ENCODE data around the gene DHX9. TPM values are rescaled to one million over a fixed set of nuclear protein-coding genes. Genes with fewer than 3 reads are reported as not detected.

DHX9 gene
- total and polyA plus RNA-seq, 2 experiments from 2014 or later, result 151 to 262 TPM

DNA sequence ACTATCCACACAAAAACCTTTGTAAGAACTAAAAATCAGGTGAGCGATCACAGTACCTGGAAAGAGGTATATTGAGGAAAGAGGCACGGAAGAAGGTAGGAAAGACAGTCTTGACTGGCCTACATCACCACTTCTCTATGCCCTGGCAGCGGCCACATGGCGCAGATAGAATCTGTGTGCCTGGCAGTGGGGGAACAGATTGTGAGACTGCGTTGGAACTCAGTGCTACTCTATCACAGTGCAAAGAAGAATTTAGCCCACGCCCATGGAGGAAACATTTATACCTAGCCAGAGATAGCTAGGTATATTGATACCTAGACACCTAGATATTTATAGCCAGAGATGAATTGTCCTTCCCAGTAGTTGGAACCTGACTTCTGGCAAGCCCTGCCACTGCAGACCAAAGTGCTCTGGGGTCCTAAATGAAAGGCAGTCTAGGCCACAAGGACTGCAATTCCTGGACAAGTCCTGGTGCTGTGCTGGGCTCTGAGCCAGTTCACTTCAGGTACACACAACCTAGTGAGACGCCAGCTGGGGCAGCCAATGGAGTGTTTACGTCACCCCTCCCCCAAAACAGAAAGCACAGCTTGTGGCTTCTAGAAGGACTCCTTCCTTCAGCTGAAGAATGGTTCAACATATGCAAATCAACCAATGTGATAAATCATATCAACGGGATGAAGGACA lies 51.9 kb downstream of the DHX9 start (continued):
- TF ChIP-seq JUNB (IDR thresholded peaks at IDR 0.05; ENCODE audit: unreplicated experiment) (no peak), POLR2AphosphoS5 (IDR thresholded peaks at IDR 0.05; ENCODE audit: low read depth) (no peak), REST (IDR thresholded peaks at IDR 0.05; ENCODE audit: unreplicated experiment) (no peak), CREB1 (CRISPR knock-in tag; IDR thresholded peaks at IDR 0.05; ENCODE audit: low read depth) (no peak), STAT1 (IDR thresholded peaks at IDR 0.05; ENCODE audit: unreplicated experiment) (no peak), NANOG (IDR thresholded peaks at IDR 0.05; ENCODE audit: borderline replicate concordance) (no peak), ZNF331 (CRISPR knock-in tag; IDR thresholded peaks at IDR 0.05; ENCODE audit: low read depth) (no peak), EZH2phosphoT487 (IDR thresholded peaks at IDR 0.05; ENCODE audit: unreplicated experiment) (no peak)
- TF ChIP-seq, protein P1, sequence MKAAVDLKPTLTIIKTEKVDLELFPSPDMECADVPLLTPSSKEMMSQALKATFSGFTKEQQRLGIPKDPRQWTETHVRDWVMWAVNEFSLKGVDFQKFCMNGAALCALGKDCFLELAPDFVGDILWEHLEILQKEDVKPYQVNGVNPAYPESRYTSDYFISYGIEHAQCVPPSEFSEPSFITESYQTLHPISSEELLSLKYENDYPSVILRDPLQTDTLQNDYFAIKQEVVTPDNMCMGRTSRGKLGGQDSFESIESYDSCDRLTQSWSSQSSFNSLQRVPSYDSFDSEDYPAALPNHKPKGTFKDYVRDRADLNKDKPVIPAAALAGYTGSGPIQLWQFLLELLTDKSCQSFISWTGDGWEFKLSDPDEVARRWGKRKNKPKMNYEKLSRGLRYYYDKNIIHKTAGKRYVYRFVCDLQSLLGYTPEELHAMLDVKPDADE (IDR thresholded peaks at IDR 0.05), result no peak
- TF ChIP-seq, protein P2, sequence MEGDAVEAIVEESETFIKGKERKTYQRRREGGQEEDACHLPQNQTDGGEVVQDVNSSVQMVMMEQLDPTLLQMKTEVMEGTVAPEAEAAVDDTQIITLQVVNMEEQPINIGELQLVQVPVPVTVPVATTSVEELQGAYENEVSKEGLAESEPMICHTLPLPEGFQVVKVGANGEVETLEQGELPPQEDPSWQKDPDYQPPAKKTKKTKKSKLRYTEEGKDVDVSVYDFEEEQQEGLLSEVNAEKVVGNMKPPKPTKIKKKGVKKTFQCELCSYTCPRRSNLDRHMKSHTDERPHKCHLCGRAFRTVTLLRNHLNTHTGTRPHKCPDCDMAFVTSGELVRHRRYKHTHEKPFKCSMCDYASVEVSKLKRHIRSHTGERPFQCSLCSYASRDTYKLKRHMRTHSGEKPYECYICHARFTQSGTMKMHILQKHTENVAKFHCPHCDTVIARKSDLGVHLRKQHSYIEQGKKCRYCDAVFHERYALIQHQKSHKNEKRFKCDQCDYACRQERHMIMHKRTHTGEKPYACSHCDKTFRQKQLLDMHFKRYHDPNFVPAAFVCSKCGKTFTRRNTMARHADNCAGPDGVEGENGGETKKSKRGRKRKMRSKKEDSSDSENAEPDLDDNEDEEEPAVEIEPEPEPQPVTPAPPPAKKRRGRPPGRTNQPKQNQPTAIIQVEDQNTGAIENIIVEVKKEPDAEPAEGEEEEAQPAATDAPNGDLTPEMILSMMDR (conservative IDR thresholded peaks at IDR 0.05; ENCODE audit: low read depth in 2 of 2), result no peak

GRCh38 chr1:182897696-182898095 lies 58.5 kb downstream of the DHX9 start:
- Histone ChIP-seq H3K36me3 (ENCODE audit: insufficient read depth) (no peaks in the 10 kb centered on the region), H3K4me2 (no peak overlapping the region), H4K20me1 (replicated peaks; ENCODE audit: insufficient read depth) (no peaks in the 10 kb centered on the region), H2AFZ (no peak overlapping the region), H3K27ac (ENCODE audit: low read depth) (no peak overlapping the region), H3K4me3 (no peak overlapping the region), H3K9me2 (ENCODE audit: insufficient read depth) (no peaks in the 10 kb centered on the region), H3K4me1 (ENCODE audit: insufficient read depth) (no peaks in the 10 kb centered on the region), H3F3A (replicated peaks; ENCODE audit: low read depth) (no peaks in the 10 kb centered on the region), H3K79me2 (replicated peaks; ENCODE audit: insufficient read depth) (no peaks in the 10 kb centered on the region), H3K27me3 (ENCODE audit: insufficient read depth) (no peaks in the 10 kb centered on the region)
- no peaks in the 10 kb centered on the region for H3K4me1 Mint-ChIP-seq
- H3K4me3 Mint-ChIP-seq, result no peak overlapping the region
- H3K27ac Mint-ChIP-seq, result no peak overlapping the region
- no peaks in the 10 kb centered on the region for H3K36me3 Mint-ChIP-seq (ENCODE audit: low read depth)
- DNase-seq (ENCODE audit: low spot score) (no peak), ATAC-seq (no peak)
- H3K9me3 Mint-ChIP-seq, result peaks cover 2% of the 10 kb centered on the region; the same call in 2 of the 3 replicates
- no peaks in the 10 kb centered on the region for H3K27me3 Mint-ChIP-seq (ENCODE audit: insufficient read depth, low read depth, poor library complexity)
- TF ChIP-seq POLR2AphosphoS5 (IDR thresholded peaks at IDR 0.05; ENCODE audit: low read depth) (no peak), CREB1 (CRISPR knock-in tag; IDR thresholded peaks at IDR 0.05; ENCODE audit: low read depth) (no peak), EZH2 (IDR thresholded peaks at IDR 0.05; ENCODE audit: low read depth, unreplicated experiment) (no peak), EZH2phosphoT487 (IDR thresholded peaks at IDR 0.05; ENCODE audit: unreplicated experiment) (no peak), ZNF331 (CRISPR knock-in tag; IDR thresholded peaks at IDR 0.05; ENCODE audit: low read depth) (no peak)
- TF ChIP-seq, protein P1 (IDR thresholded peaks at IDR 0.05), result no peak
